Caco-2 (cell line): Measurements from ENCODE around the gene SLC35D2. TPM values are rescaled to one million over a fixed set of nuclear protein-coding genes. Genes with fewer than 3 reads are reported as not detected.

ENCODE experiments used
- BruUV-seq: library from RNA; stranded (reverse); fragments of 400-500 nt; replicated peaks from 2 replicates; lab custom pipeline; 2021; lab: Mats Ljungman, UMichigan
- CTCF ChIA-PET: fragments of 300-600 bp; sonication (Branson Sonifier 250); formaldehyde crosslinking; loops from one replicate; lab custom pipeline; 2022; ENCODE audit warnings: antibody characterized with exemption; lab: Charles Lee
- POLR2A ChIA-PET: fragments of 300-600 bp; sonication (Branson Sonifier 250); formaldehyde crosslinking; loops from one replicate; lab custom pipeline; 2022; ENCODE audit warnings: antibody characterized with exemption; lab: Charles Lee
- DNase-seq, 2 experiments: peaks; one replicate each; pipeline versions ENCODE4 v3.0.0 to v3.0.0-alpha.2; 2020 to 2022
- H3K27me3 ChIP-seq: replicated peaks from 2 replicates; pipeline ENCODE4 v1.6.0; 2011; ENCODE audit warnings: low read length; ENCODE audit not compliant: control insufficient read depth, insufficient read depth
- H3K36me3 ChIP-seq: 2 replicates; pipeline ENCODE4 v1.5.1; 2011; ENCODE audit warnings: low read length; ENCODE audit not compliant: control insufficient read depth, insufficient read depth
- H3K4me1 ChIP-seq: fragments of 250-450 bp; sonication (Bioruptor Pico); 2 replicates; pipeline ENCODE4 v1.5.1; 2020; ENCODE audit warnings: mild to moderate bottlenecking
- H3K4me3 ChIP-seq: 2 replicates; pipeline ENCODE4 v1.5.1; 2011; ENCODE audit warnings: low read depth, mild to moderate bottlenecking, control low read depth, low read length
- H3K9me3 ChIP-seq: fragments of 250-450 bp; sonication (Bioruptor Pico); 2 replicates; pipeline ENCODE4 v1.5.1; 2020; ENCODE audit warnings: mild to moderate bottlenecking, moderate library complexity
- H3K27ac Mint-ChIP-seq: one replicate; pipeline ENCODE4 v1.8.0; 2022; ENCODE audit warnings: mixed read lengths; ENCODE audit not compliant: unreplicated experiment
- H3K27me3 Mint-ChIP-seq: one replicate; pipeline ENCODE4 v1.8.0; 2022; ENCODE audit warnings: mixed read lengths; ENCODE audit not compliant: insufficient read depth, unreplicated experiment
- H3K36me3 Mint-ChIP-seq: one replicate; pipeline ENCODE4 v1.8.0; 2022; ENCODE audit warnings: mild to moderate bottlenecking, mixed read lengths; ENCODE audit not compliant: insufficient read depth, unreplicated experiment
- H3K4me1 Mint-ChIP-seq: one replicate; pipeline ENCODE4 v1.8.0; 2022; ENCODE audit warnings: low read depth, mixed read lengths; ENCODE audit not compliant: unreplicated experiment
- H3K4me3 Mint-ChIP-seq: one replicate; pipeline ENCODE4 v1.8.0; 2022; ENCODE audit warnings: mild to moderate bottlenecking, moderate library complexity, mixed read lengths; ENCODE audit not compliant: unreplicated experiment
- H3K9me3 Mint-ChIP-seq: one replicate; pipeline ENCODE4 v1.8.0; 2022; ENCODE audit warnings: mixed read lengths; ENCODE audit not compliant: unreplicated experiment
- CTCF ChIP-seq, 2 experiments: fragments of 200-600 bp in 1 of 2; IDR thresholded peaks; 1 replicate in 1 of 2; 2 replicates in 1 of 2; pipeline versions ENCODE4 v1.5.1 to v1.8.0; 2011 to 2022; ENCODE audit warnings: antibody characterized with exemption in 1 of 2, control low read depth in 1 of 2, inconsistent platforms in 1 of 2, low read depth in 1 of 2, low read length in 1 of 2, mild to moderate bottlenecking in 1 of 2, moderate library complexity in 1 of 2; ENCODE audit not compliant: insufficient read depth in 1 of 2, severe bottlenecking in 1 of 2, unreplicated experiment in 1 of 2
- intact Hi-C: fragments of 100-400 bp; cut with micrococcal nuclease; formaldehyde crosslinking; loops from one replicate; pipeline ENCODE4 v1.10.0; 2022; ENCODE audit not compliant: unreplicated experiment
- total RNA-seq: library from RNA; stranded (reverse); gene quantifications from 2 replicates; pipeline ENCODE4 v1.2.3, GENCODE V29; 2022

SLC35D2 gene
- total RNA-seq, 1 experiment from 2014 or later, result 81.0 TPM

DNA sequence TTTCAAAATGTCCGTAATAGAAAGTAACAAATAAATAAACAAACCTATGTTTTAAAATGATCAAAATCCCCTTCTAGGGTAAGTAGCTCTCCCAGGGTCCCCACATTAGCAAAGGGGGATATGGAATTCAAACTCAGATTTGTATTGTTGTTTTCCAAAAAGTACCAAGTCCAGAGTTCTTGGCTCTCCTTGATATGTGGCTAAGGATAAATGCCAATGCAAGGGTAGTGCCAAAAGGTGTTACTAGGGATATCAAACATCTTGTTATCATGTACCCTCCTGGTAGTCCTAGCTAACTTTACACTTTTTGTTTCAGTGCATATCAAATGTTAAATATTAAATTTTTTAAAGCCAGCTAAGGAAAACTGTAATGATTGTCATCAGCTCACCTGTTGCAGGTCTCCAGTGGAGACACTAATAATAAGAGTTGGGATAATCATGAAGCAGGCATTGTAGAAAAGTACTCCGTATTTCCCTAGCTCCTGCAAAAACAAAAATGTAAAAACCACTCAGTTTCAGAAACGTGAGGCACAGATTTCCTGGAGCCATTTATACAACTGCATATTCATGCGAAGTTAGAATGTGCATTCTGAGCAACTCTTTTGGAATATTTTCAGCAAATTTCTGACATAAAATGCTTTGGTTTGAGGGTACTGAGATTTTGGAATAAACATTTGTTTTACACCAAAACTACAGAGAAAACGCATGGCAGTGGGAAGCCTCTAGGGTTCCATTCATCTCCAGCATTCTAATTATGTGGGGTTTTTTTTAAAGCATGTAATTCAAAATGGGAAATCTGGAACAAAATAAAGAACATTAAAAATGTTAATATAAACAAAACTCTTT lies 39.8 kb downstream of the SLC35D2 start:
- no peaks in the 10 kb centered on the region for H3K27me3 ChIP-seq
- no peaks in the 10 kb centered on the region for H3K9me3 Mint-ChIP-seq
- ChIA-PET POLR2A (interaction anchor here (0.6 kb wide), 1 partner anchor 511 kb away, joined by 3 read pairs; no protein-coding TSS in a partner anchor), CTCF (interaction anchor here (1.0 kb wide), 1 partner anchor 16 kb away, joined by 5 read pairs; no protein-coding TSS in a partner anchor)
- peak overlapping the region; percentile 28 for H3K27ac Mint-ChIP-seq
- peaks cover 10% of the 10 kb centered on the region for H3K4me1 Mint-ChIP-seq
- H3K4me1 ChIP-seq, result peaks cover 56% of the 10 kb centered on the region
- no peak overlapping the region for H3K4me3 Mint-ChIP-seq
- intact Hi-C loops, result loop anchor here (1.0 kb wide), 1 partner anchor 34 kb away; no protein-coding TSS in a partner anchor
- peaks cover 46% of the 10 kb centered on the region for H3K36me3 Mint-ChIP-seq
- H3K4me3 ChIP-seq, result no peak overlapping the region
- no peaks in the 10 kb centered on the region for H3K27me3 Mint-ChIP-seq
- TF ChIP-seq CTCF (IDR thresholded peaks at IDR 0.05; ENCODE audit: insufficient read depth in 1 of 2, low read depth in 1 of 2, low read length in 1 of 2, severe bottlenecking in 1 of 2, unreplicated experiment in 1 of 2), result no peak
- peaks cover 5% of the 10 kb centered on the region for H3K36me3 ChIP-seq
- DNase-seq, result no peak
- BruUV-seq, result TSS peak; percentile 25
- no peaks in the 10 kb centered on the region for H3K9me3 ChIP-seq

DNA sequence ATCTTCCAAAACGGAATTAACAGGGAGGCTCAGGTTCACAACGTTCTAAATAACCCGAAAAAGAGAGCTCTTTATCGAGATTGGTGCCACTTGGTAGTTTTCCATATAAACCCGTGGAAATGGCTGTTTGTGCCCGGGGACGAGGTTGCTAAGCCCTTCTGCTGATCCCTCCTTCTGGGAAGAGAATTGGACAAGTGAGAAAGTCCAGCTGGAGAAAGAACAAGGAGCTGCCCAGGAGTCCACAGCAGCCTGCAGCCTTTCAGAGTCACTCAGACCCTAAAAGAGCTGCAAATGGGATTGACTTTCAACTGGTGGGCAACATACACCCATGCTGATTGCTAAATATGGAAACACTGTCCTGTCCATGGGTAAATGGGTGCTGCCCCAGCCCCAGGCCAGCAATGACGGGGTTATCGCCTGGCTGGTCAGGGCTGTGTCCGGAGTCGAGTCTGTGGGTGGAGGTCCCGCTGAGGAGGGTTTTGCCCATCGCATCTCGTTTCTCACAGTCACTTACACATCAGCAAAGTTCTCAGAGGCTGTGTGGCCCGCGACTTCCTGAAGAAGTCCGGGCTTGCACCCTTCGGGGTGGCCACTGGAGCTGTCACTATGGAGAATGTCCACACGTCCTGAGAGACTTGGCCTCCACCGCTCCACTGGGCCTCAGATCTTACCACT lies 40.8 kb downstream of the SLC35D2 start:
- H3K36me3 Mint-ChIP-seq, result peaks cover 38% of the 10 kb centered on the region
- CTCF ChIA-PET, result no interaction called here
- H3K27me3 Mint-ChIP-seq, result no peaks in the 10 kb centered on the region
- no TSS peak for BruUV-seq
- no peak overlapping the region for H3K4me3 Mint-ChIP-seq
- no peaks in the 10 kb centered on the region for H3K27me3 ChIP-seq
- POLR2A ChIA-PET, result no interaction called here
- peaks cover 60% of the 10 kb centered on the region for H3K4me1 ChIP-seq
- peaks cover 10% of the 10 kb centered on the region for H3K4me1 Mint-ChIP-seq
- H3K9me3 Mint-ChIP-seq, result no peaks in the 10 kb centered on the region
- H3K9me3 ChIP-seq, result no peaks in the 10 kb centered on the region
- TF ChIP-seq CTCF (IDR thresholded peaks at IDR 0.05; ENCODE audit: insufficient read depth in 1 of 2, low read depth in 1 of 2, low read length in 1 of 2, severe bottlenecking in 1 of 2, unreplicated experiment in 1 of 2), result no peak
- DNase-seq, result no peak
- peaks cover 3% of the 10 kb centered on the region for H3K36me3 ChIP-seq
- intact Hi-C loops, result no loop called here
- H3K4me3 ChIP-seq, result no peak overlapping the region
- H3K27ac Mint-ChIP-seq, result peak overlapping the region; percentile 28

- no peaks in the 10 kb centered on the region for H3K27me3 ChIP-seq
- Mint-ChIP-seq H3K4me1 (peaks cover 10% of the 10 kb centered on the region), H3K36me3 (peaks cover 37% of the 10 kb centered on the region), H3K9me3 (no peaks in the 10 kb centered on the region), H3K27me3 (no peaks in the 10 kb centered on the region), H3K4me3 (no peak overlapping the region), H3K27ac (no peak overlapping the region)
- H3K4me3 ChIP-seq, result no peak overlapping the region
- H3K4me1 ChIP-seq, result peaks cover 55% of the 10 kb centered on the region
- H3K36me3 ChIP-seq, result peaks cover 3% of the 10 kb centered on the region
- H3K9me3 ChIP-seq, result no peaks in the 10 kb centered on the region
- intact Hi-C loops, result no loop called here
- no peak for TF ChIP-seq CTCF (IDR thresholded peaks at IDR 0.05; ENCODE audit: insufficient read depth in 1 of 2, low read depth in 1 of 2, low read length in 1 of 2, severe bottlenecking in 1 of 2, unreplicated experiment in 1 of 2)
- BruUV-seq, result no TSS peak
- DNase-seq, result no peak
- ChIA-PET CTCF (no interaction called here), POLR2A (no interaction called here)
Observed at GRCh38 chr9:96340707-96341106, 42.8 kb downstream of the SLC35D2 start.
